Pons (tissue), 1 donor: ENCODE measurements around the gene TMOD1.
"Not testable (repeated sequence)": the region's sequence is repeated elsewhere in the genome, so short reads cannot be mapped to it uniquely, and the experiment has no call there.

Experiments used
- DNase-seq: peaks from one replicate; pipeline ENCODE4 v3.0.0-alpha.2; 2016; ENCODE audit warnings: low spot score

TMOD1 gene

GRCh38 chr9:97501177-97501971 lies at the start of gene TMOD1:
TMOD1 (plus strand) TSS chr9:97501666; CDS start chr9:97524189, 22,523 bp downstream.
- DNase-seq, result peak; percentile 56

- not testable (repeated sequence) for DNase-seq
Measured at GRCh38 chr9:97453573-97453972, 47.9 kb upstream of the TMOD1 start.

GRCh38 chr9:97456841-97457240 lies 44.6 kb upstream of the TMOD1 start:
- DNase-seq, result not testable (repeated sequence)

- DNase-seq, result no peak
Measured at GRCh38 chr9:97459326-97459725, 42.1 kb upstream of the TMOD1 start.

GRCh38 chr9:97462159-97462558 lies 39.3 kb upstream of the TMOD1 start:
- DNase-seq, result no peak

GRCh38 chr9:97462914-97463313 lies 38.6 kb upstream of the TMOD1 start:
- no peak for DNase-seq

GRCh38 chr9:97468658-97469448 lies 32.6 kb upstream of the TMOD1 start:
- DNase-seq, result peak; percentile 98

GRCh38 chr9:97470076-97470475 lies 31.4 kb upstream of the TMOD1 start:
- DNase-seq, result peak; percentile 20

- no peak for DNase-seq
Measured at GRCh38 chr9:97473717-97474116, 27.7 kb upstream of the TMOD1 start.

- DNase-seq, result no peak
Measured at GRCh38 chr9:97474372-97474925, 27.0 kb upstream of the TMOD1 start.

GRCh38 chr9:97475059-97475458 lies 26.4 kb upstream of the TMOD1 start:
- no peak for DNase-seq

- no peak for DNase-seq
Measured at GRCh38 chr9:97478301-97478981, 23.0 kb upstream of the TMOD1 start.

GRCh38 chr9:97479496-97480159 lies 21.8 kb upstream of the TMOD1 start:
- DNase-seq, result no peak

GRCh38 chr9:97480174-97480573 lies 21.3 kb upstream of the TMOD1 start:
- DNase-seq, result no peak

GRCh38 chr9:97480749-97481148 lies 20.7 kb upstream of the TMOD1 start:
- DNase-seq, result no peak

GRCh38 chr9:97484134-97484533 lies 17.3 kb upstream of the TMOD1 start:
- peak; percentile 91 for DNase-seq

GRCh38 chr9:97487107-97487506 lies 14.4 kb upstream of the TMOD1 start:
- DNase-seq, result no peak

GRCh38 chr9:97487861-97488260 lies 13.6 kb upstream of the TMOD1 start:
- no peak for DNase-seq

- no peak for DNase-seq
Measured at GRCh38 chr9:97491216-97491999, 10.1 kb upstream of the TMOD1 start.

GRCh38 chr9:97497558-97498375 lies 3.7 kb upstream of the TMOD1 start:
- DNase-seq, result not testable (repeated sequence)
